ENCODE results near the gene STK40.

- TF ChIP-seq CTCF (conservative IDR thresholded peaks at IDR 0.05 in 1 of 2, IDR thresholded peaks at IDR 0.05 in 1 of 2; ENCODE audit: extremely low read depth in 1 of 2, insufficient read depth in 1 of 2, low read depth in 1 of 2, low read length in 2 of 2) (no peak), EZH2 (IDR thresholded peaks at IDR 0.05; ENCODE audit: borderline replicate concordance, low read length) (no peak)
Measured at GRCh38 chr1:36385410-36386264, at the start of gene STK40.

Measured in mammary epithelial cell (primary cell).